HCT116 (cell line): Measurements from ENCODE around the gene PDE4D. TPM values are rescaled to one million over a fixed set of nuclear protein-coding genes. Genes with fewer than 3 reads are reported as not detected.

Experiments used
- ATAC-seq: fragments of 200-7000 bp; cut with Tn5 transposase; 2 replicates; pipeline ENCODE4 v1.9.1; 2020; ENCODE audit warnings: mild to moderate bottlenecking, moderate library complexity
- BruUV-seq: library from RNA; stranded (reverse); fragments of 400-500 nt; replicated peaks from 2 replicates; lab custom pipeline; 2021; lab: Mats Ljungman, UMichigan
- CTCF ChIA-PET: fragments of 300-600 bp; sonication (Branson Sonifier 250); formaldehyde crosslinking; loops from one replicate; lab custom pipeline; 2021; ENCODE audit warnings: antibody characterized with exemption; lab: Charles Lee
- POLR2A ChIA-PET: fragments of 300-600, 350-600 bp; sonication (Branson Sonifier 250); formaldehyde crosslinking; loops from one replicate; lab custom pipeline; 2021; ENCODE audit warnings: antibody characterized with exemption; lab: Charles Lee
- RAD21 ChIA-PET, 2 experiments: fragments of 300-600 bp; sonication (Branson Sonifier 250); formaldehyde crosslinking; loops; one replicate each; lab custom pipeline; 2023; ENCODE audit warnings: low total read pairs in 2 of 2; ENCODE audit not compliant: uncharacterized antibody in 2 of 2, unreplicated experiment in 2 of 2, low non-redundant PET in 1 of 2; lab: Charles Lee
- DNase-seq: peaks from one replicate; pipeline ENCODE4 v3.0.0-alpha.2; 2010; ENCODE audit warnings: low read depth, low spot score
- H2AFZ ChIP-seq: fragments of 200-600 bp; shearing (Covaris generic), sonication (generic); 2 replicates; pipeline ENCODE4 v1.6.1; 2017; ENCODE audit warnings: low read depth, mixed run types, mixed read lengths, antibody characterized with exemption, low read length; ENCODE audit not compliant: poor library complexity, severe bottlenecking
- H3K27ac ChIP-seq: 2 replicates; pipeline ENCODE4 v1.5.1; 2012; ENCODE audit warnings: low read depth, low read length
- H3K27me3 ChIP-seq: fragments of 200-600 bp; sonication (generic); 2 replicates; pipeline ENCODE4 v1.6.1; 2016; ENCODE audit warnings: mixed run types, low read length, mixed read lengths; ENCODE audit not compliant: insufficient read depth
- H3K36me3 ChIP-seq, 2 experiments: fragments of 200-500 bp in 1 of 2; fragments of 200-600 bp in 1 of 2; sonication (Bioruptor generic) in 1 of 2; sonication (generic) in 1 of 2; 2 replicates each; pipeline versions ENCODE4 v1.5.1 to v1.6.1; 2014 to 2016; ENCODE audit warnings: low read length in 2 of 2, inconsistent platforms in 1 of 2, mixed read lengths in 1 of 2, mixed run types in 1 of 2; ENCODE audit not compliant: insufficient read depth in 2 of 2, control insufficient read depth in 1 of 2
- H3K4me1 ChIP-seq, 2 experiments: fragments of 200-600 bp in 1 of 2; sonication (generic) in 1 of 2; 2 replicates each; pipeline versions ENCODE4 v1.5.1 to v1.6.1; 2012 to 2017; ENCODE audit warnings: low read length in 2 of 2, inconsistent platforms in 1 of 2, mild to moderate bottlenecking in 1 of 2, mixed read lengths in 1 of 2, mixed run types in 1 of 2, moderate library complexity in 1 of 2; ENCODE audit not compliant: insufficient read depth in 2 of 2, control insufficient read depth in 1 of 2
- H3K4me2 ChIP-seq: fragments of 200-600 bp; sonication (generic); 2 replicates; pipeline ENCODE4 v1.6.1; 2017; ENCODE audit warnings: mixed run types, low read length, mixed read lengths
- H3K4me3 ChIP-seq, 2 experiments: fragments of 200-600 bp in 1 of 2; sonication (generic) in 1 of 2; replicated peaks in 1 of 2; 2 replicates each; pipeline ENCODE4 v1.5.1; 2011 to 2016; ENCODE audit warnings: low read length in 2 of 2, control low read depth in 1 of 2, low read depth in 1 of 2, mild to moderate bottlenecking in 1 of 2, mixed read lengths in 1 of 2, mixed run types in 1 of 2
- H3K79me2 ChIP-seq: fragments of 200-600 bp; sonication (generic); 2 replicates; pipeline ENCODE4 v1.6.1; 2017; ENCODE audit warnings: mild to moderate bottlenecking, mixed run types, low read length, moderate library complexity, mixed read lengths; ENCODE audit not compliant: insufficient read depth
- H3K9ac ChIP-seq: fragments of 200-600 bp; sonication (generic); 2 replicates; pipeline ENCODE4 v1.6.1; 2016; ENCODE audit warnings: low read length, mixed read lengths
- H3K9me2 ChIP-seq: fragments of 200-600 bp; sonication (generic), shearing (Covaris generic); 2 replicates; pipeline ENCODE4 v1.6.1; 2017; ENCODE audit warnings: mixed run types, mild to moderate bottlenecking, moderate library complexity; ENCODE audit not compliant: insufficient read depth
- H3K9me3 ChIP-seq, 2 experiments: fragments of 200-500 bp in 1 of 2; fragments of 200-600 bp in 1 of 2; sonication (Bioruptor generic) in 1 of 2; sonication (generic) in 1 of 2; 2 replicates each; pipeline ENCODE4 v1.6.1; 2014 to 2017; ENCODE audit warnings: low read length in 2 of 2, mixed read lengths in 2 of 2, inconsistent platforms in 1 of 2, low read depth in 1 of 2, mild to moderate bottlenecking in 1 of 2, mixed run types in 1 of 2, moderate library complexity in 1 of 2; ENCODE audit not compliant: control insufficient read depth in 1 of 2, insufficient read depth in 1 of 2
- H4K20me1 ChIP-seq: fragments of 200-600 bp; sonication (generic), shearing (Covaris generic); 2 replicates; pipeline ENCODE4 v1.6.1; 2017; ENCODE audit warnings: mixed run types, mild to moderate bottlenecking, moderate library complexity; ENCODE audit not compliant: insufficient read depth
- CEBPB ChIP-seq: IDR thresholded peaks from 2 replicates; pipeline ENCODE4 v1.6.1; 2012; ENCODE audit warnings: low read depth
- CTCF ChIP-seq, 3 experiments: fragments of 200-600 bp in 1 of 3; sonication (generic) in 1 of 3; IDR thresholded peaks in 2 of 3; conservative IDR thresholded peaks in 1 of 3; 2 replicates each; pipeline ENCODE4 v1.5.1; 2012 to 2017; ENCODE audit warnings: low read depth in 2 of 3, low read length in 2 of 3, antibody characterized with exemption in 1 of 3, borderline replicate concordance in 1 of 3, control low read depth in 1 of 3, mild to moderate bottlenecking in 1 of 3, mixed read lengths in 1 of 3, mixed run types in 1 of 3, moderate library complexity in 1 of 3; ENCODE audit not compliant: insufficient read depth in 1 of 3
- EGR1 ChIP-seq: IDR thresholded peaks from 2 replicates; pipeline ENCODE4 v1.6.1; 2012; ENCODE audit warnings: low read depth
- ELF1 ChIP-seq: IDR thresholded peaks from 2 replicates; pipeline ENCODE4 v1.6.1; 2012; ENCODE audit warnings: low read depth, borderline replicate concordance
- EZH2 ChIP-seq: fragments of 200-600 bp; sonication (generic); IDR thresholded peaks from 2 replicates; pipeline ENCODE4 v1.6.1; 2017; ENCODE audit warnings: antibody characterized with exemption, mixed run types
- EZH2phosphoT487 ChIP-seq: fragments of 200-600 bp; IDR thresholded peaks from 2 replicates; pipeline ENCODE4 v1.6.1; 2018; ENCODE audit warnings: antibody characterized with exemption, borderline replicate concordance
- FOSL1 ChIP-seq: IDR thresholded peaks from 2 replicates; pipeline ENCODE4 v1.6.1; 2012; ENCODE audit warnings: low read depth
- JUND ChIP-seq: IDR thresholded peaks from 2 replicates; pipeline ENCODE4 v1.6.1; 2012
- MAX ChIP-seq: IDR thresholded peaks from 2 replicates; pipeline ENCODE4 v1.6.1; 2012
- POLR2A ChIP-seq: IDR thresholded peaks from 2 replicates; pipeline ENCODE4 v1.7.0; 2011; ENCODE audit warnings: borderline replicate concordance; ENCODE audit not compliant: insufficient read depth, insufficient read length; ENCODE audit errors: extremely low read depth
- POLR2AphosphoS5 ChIP-seq: IDR thresholded peaks from 2 replicates; pipeline ENCODE4 v1.6.1; 2011; ENCODE audit warnings: mild to moderate bottlenecking, low read depth, low read length, moderate library complexity
- RAD21 ChIP-seq: IDR thresholded peaks from 2 replicates; pipeline ENCODE4 v1.6.1; 2012; ENCODE audit warnings: low read depth, mild to moderate bottlenecking
- REST ChIP-seq: IDR thresholded peaks from 2 replicates; pipeline ENCODE4 v1.6.1; 2012; ENCODE audit warnings: low read depth
- SIN3A ChIP-seq: IDR thresholded peaks from 2 replicates; pipeline ENCODE4 v1.6.1; 2012; ENCODE audit warnings: low read depth
- SP1 ChIP-seq: IDR thresholded peaks from 2 replicates; pipeline ENCODE4 v1.6.1; 2012; ENCODE audit warnings: low read depth
- SRF ChIP-seq: IDR thresholded peaks from 2 replicates; pipeline ENCODE4 v1.6.1; 2012; ENCODE audit warnings: low read depth
- TCF7L2 ChIP-seq: IDR thresholded peaks from 2 replicates; pipeline ENCODE4 v1.7.0; 2011; ENCODE audit warnings: borderline replicate concordance, inconsistent platforms; ENCODE audit not compliant: insufficient read depth, insufficient read length; ENCODE audit errors: extremely low read depth
- ZBTB33 ChIP-seq: IDR thresholded peaks from 2 replicates; pipeline ENCODE4 v1.6.1; 2011; ENCODE audit warnings: mild to moderate bottlenecking, low read length, moderate library complexity; ENCODE audit not compliant: insufficient replicate concordance; ENCODE audit errors: extremely low read depth
- ZFX ChIP-seq: fragments of 450-650 bp; IDR thresholded peaks from 2 replicates; pipeline ENCODE4 v1.6.1; 2017
- ZNF274 ChIP-seq: fragments of 200-500 bp; sonication (Bioruptor generic); IDR thresholded peaks from 2 replicates; pipeline ENCODE4 v1.6.1; 2014; ENCODE audit warnings: mild to moderate bottlenecking, low read depth, low read length, inconsistent platforms
- intact Hi-C: fragments of 100-400 bp; cut with micrococcal nuclease; formaldehyde crosslinking; loops from 2 replicates; pipeline ENCODE4 v1.10.0; 2022
- total RNA-seq: library from RNA; stranded (reverse); gene quantifications from one replicate; pipeline ENCODE4 v1.2.1, GENCODE V29; 2021; ENCODE audit not compliant: unreplicated experiment

The PDE4D gene
- total RNA-seq, 1 experiment from 2014 or later: 1.1 TPM

- TF ChIP-seq ZFX (no peak), JUND (no peak), SP1 (no peak), ZNF274 (no peak)
Observed at GRCh38 chr5:59765446-59765845, 128.1 kb downstream of the PDE4D start (continued).

GRCh38 chr5:59764361-59764760 is 129.2 kb downstream of the PDE4D start:
- Histone ChIP-seq H3K9me2 (no peaks in the 10 kb centered on the region), H3K4me2 (no peak overlapping the region), H2AFZ (no peak overlapping the region), H3K9me3 (no peaks in the 10 kb centered on the region), H4K20me1 (no peaks in the 10 kb centered on the region), H3K36me3 (no peaks in the 10 kb centered on the region), H3K79me2 (no peaks in the 10 kb centered on the region), H3K4me3 (no peak overlapping the region), H3K27me3 (peaks cover 32% of the 10 kb centered on the region), H3K9ac (no peak overlapping the region), H3K4me1 (no peaks in the 10 kb centered on the region), H3K27ac (no peak overlapping the region)
- intact Hi-C loops: no loop called here
- POLR2A ChIA-PET: no interaction called here
- BruUV-seq: no TSS peak
- CTCF ChIA-PET: no interaction called here
- RAD21 ChIA-PET: no interaction called here
- no peak for DNase-seq
- ATAC-seq: no peak
- TF ChIP-seq SRF: no peak
- TF ChIP-seq CTCF (IDR thresholded peaks at IDR 0.05 in 2 of 3, conservative IDR thresholded peaks at IDR 0.05 in 1 of 3; ENCODE audit: borderline replicate concordance in 1 of 3, insufficient read depth in 1 of 3, low read depth in 2 of 3, low read length in 2 of 3): no peak
- no peak for TF ChIP-seq EZH2phosphoT487
- TF ChIP-seq ZNF274: no peak
- TF ChIP-seq SIN3A: no peak
- TF ChIP-seq ZBTB33: no peak
- no peak for TF ChIP-seq TCF7L2
- TF ChIP-seq JUND: no peak
- TF ChIP-seq EZH2: no peak
- no peak for TF ChIP-seq REST
- TF ChIP-seq MAX: no peak
- TF ChIP-seq POLR2AphosphoS5: no peak
- no peak for TF ChIP-seq ELF1
- TF ChIP-seq CEBPB: no peak
- no peak for TF ChIP-seq POLR2A
- no peak for TF ChIP-seq FOSL1
- TF ChIP-seq ZFX: no peak
- no peak for TF ChIP-seq RAD21
- TF ChIP-seq EGR1: no peak
